ENCODE results near the gene NOXA1. TPM values are rescaled to one million over a fixed set of nuclear protein-coding genes. Genes with fewer than 3 reads are reported as not detected.

The NOXA1 gene
- total RNA-seq, 6 experiments from 2014 or later, result 4.7 to 8.0 (median 5.7) TPM

DNA sequence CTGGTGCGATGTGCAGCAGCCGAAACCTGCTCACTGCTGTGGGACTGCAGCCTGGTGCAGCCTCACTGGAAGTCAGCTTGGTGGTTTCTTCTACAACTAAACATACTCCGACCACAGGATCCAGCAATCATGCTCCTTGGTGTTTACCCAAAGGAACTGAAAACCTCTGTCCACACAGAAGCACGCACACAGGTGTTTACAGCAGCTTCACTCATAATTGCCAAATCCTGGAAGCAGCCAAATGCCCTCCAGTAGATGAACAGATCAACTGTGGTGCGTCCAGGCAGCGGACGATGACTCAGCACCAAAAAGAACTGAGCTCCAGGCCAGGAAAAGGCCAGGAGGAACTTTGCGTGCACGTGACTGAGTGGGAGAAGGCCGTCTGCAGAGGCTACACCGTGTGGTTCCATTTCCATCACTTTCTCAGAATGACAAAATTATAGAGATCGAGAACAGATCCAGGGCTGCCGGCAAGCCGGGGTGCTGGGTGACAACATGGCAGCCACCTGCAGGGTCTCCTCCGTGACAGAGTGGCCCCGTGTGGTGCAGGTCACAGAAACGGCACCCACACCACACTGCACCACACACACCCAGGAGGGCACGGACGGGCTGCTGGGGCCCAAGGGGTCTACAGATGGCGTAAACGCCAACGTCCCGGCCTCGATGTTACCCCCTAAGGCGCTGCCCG is 59.0 kb downstream of the NOXA1 start:
- WGBS (ENCODE audit: insufficient coverage, low coverage, low lambda C conversion rate, missing lambda C conversion rate), result 36% methylated on average over 15 of the region's 26 CpGs

More for the DNA sequence above, 59.0 kb downstream of the NOXA1 start:
- intact Hi-C loops (cut with DNase I), result no loop called here
- TF ChIP-seq, protein P1, sequence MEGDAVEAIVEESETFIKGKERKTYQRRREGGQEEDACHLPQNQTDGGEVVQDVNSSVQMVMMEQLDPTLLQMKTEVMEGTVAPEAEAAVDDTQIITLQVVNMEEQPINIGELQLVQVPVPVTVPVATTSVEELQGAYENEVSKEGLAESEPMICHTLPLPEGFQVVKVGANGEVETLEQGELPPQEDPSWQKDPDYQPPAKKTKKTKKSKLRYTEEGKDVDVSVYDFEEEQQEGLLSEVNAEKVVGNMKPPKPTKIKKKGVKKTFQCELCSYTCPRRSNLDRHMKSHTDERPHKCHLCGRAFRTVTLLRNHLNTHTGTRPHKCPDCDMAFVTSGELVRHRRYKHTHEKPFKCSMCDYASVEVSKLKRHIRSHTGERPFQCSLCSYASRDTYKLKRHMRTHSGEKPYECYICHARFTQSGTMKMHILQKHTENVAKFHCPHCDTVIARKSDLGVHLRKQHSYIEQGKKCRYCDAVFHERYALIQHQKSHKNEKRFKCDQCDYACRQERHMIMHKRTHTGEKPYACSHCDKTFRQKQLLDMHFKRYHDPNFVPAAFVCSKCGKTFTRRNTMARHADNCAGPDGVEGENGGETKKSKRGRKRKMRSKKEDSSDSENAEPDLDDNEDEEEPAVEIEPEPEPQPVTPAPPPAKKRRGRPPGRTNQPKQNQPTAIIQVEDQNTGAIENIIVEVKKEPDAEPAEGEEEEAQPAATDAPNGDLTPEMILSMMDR (IDR thresholded peaks at IDR 0.05), result no peak
- TF ChIP-seq POLR2A (IDR thresholded peaks at IDR 0.05), result no peak
- peak; percentile 81 to 91 (median 89) for DNase-seq
- Histone ChIP-seq H3K36me3 (no peaks in the 10 kb centered on the region), H3K27me3 (no peaks in the 10 kb centered on the region), H3K27ac (peak overlapping the region; percentile 38 to 90 (median 75)), H3K4me3 (no peak overlapping the region), H3K9me3 (no peaks in the 10 kb centered on the region), H3K4me1 (peaks cover 0 to 12% (median 6%) of the 10 kb centered on the region in 4 donors)
- peak; percentile 83 to 94 (median 90) for ATAC-seq

Small RNA genes lying within 50 kb of the gene (microRNA-seq; reads per million reads assigned to microRNA genes)
- gene MIR7114, result 0.64 to 1.2 reads per million in 2 donors

Other genes starting within 250 kb of the NOXA1 start
- 10 to 100 TPM; 16.1 to 36.5 (median 27.9) TPM for gene ANAPC2, start 234.8 kb upstream of the NOXA1 start, total RNA-seq
- gene SSNA1, start 234.7 kb upstream of the NOXA1 start, total RNA-seq, result 10 to 100 TPM; 21.5 to 53.3 (median 25.5) TPM
- gene TPRN, start 222.7 kb upstream of the NOXA1 start, total RNA-seq, result 10 to 100 TPM; 12.1 to 28.9 (median 18.1) TPM
- gene TMEM203, start 217.7 kb upstream of the NOXA1 start, total RNA-seq, result 10 to 100 TPM; 17.7 to 28.0 (median 23.9) TPM
- gene NDOR1, start 217.7 kb upstream of the NOXA1 start, total RNA-seq, result 1 to 10 TPM; 4.7 to 9.6 (median 7.4) TPM
- gene RNF208, start 201.2 kb upstream of the NOXA1 start, total RNA-seq, result 10 to 100 TPM in 1 of 6 experiments, 1 to 10 TPM in 5; 3.5 to 12.2 (median 4.5) TPM
- 1 to 10 TPM in 1 of 6 experiments, under 1 TPM in 4, not detected in 1; 0.20 to 1.2 (median 0.31) TPM for gene CYSRT1, start 198.2 kb upstream of the NOXA1 start, total RNA-seq
- gene RNF224, start 195.9 kb upstream of the NOXA1 start, total RNA-seq, result not detected
- gene SLC34A3, start 192.5 kb upstream of the NOXA1 start, total RNA-seq, result not detected
- gene TUBB4B, start 182.1 kb upstream of the NOXA1 start, total RNA-seq, result 100 to 1,000 TPM in 5 of 6 experiments, 10 to 100 TPM in 1; 88.4 to 274 (median 124) TPM
- not detected for gene STPG3, start 172.1 kb upstream of the NOXA1 start, total RNA-seq
- 10 to 100 TPM; 15.6 to 21.6 (median 20.1) TPM for gene NELFB, start 168.1 kb upstream of the NOXA1 start, total RNA-seq
- 1 to 10 TPM; 2.2 to 4.9 (median 3.7) TPM for gene TOR4A, start 145.7 kb upstream of the NOXA1 start, total RNA-seq
- 1 to 10 TPM in 3 of 6 experiments, under 1 TPM in 3; 0.57 to 2.3 (median 0.98) TPM for gene NRARP, start 121.1 kb upstream of the NOXA1 start, total RNA-seq
- gene EXD3, start 231 bp upstream of the NOXA1 start, total RNA-seq, result 10 to 100 TPM in 3 of 6 experiments, 1 to 10 TPM in 3; 3.3 to 14.4 (median 10.6) TPM
- gene ENTPD8, start 18.0 kb downstream of the NOXA1 start, total RNA-seq, result 10 to 100 TPM in 2 of 6 experiments, 1 to 10 TPM in 4; 3.3 to 11.5 (median 7.5) TPM
- gene NSMF, start 35.9 kb downstream of the NOXA1 start, total RNA-seq, result 10 to 100 TPM; 15.6 to 55.4 (median 20.1) TPM
- 10 to 100 TPM in 2 of 6 experiments, 1 to 10 TPM in 4; 3.9 to 15.6 (median 7.4) TPM for gene PNPLA7, start 127.0 kb downstream of the NOXA1 start, total RNA-seq
- 10 to 100 TPM; 43.4 to 97.8 (median 74.0) TPM for gene MRPL41, start 128.5 kb downstream of the NOXA1 start, total RNA-seq
- 10 to 100 TPM in 5 of 6 experiments, 1 to 10 TPM in 1; 9.2 to 17.8 (median 11.8) TPM for gene DPH7, start 155.5 kb downstream of the NOXA1 start, total RNA-seq
- 10 to 100 TPM in 2 of 6 experiments, 1 to 10 TPM in 4; 8.4 to 11.7 (median 9.0) TPM for gene ZMYND19, start 167.1 kb downstream of the NOXA1 start, total RNA-seq
- gene ARRDC1, start 182.3 kb downstream of the NOXA1 start, total RNA-seq, result 10 to 100 TPM; 19.1 to 45.0 (median 25.2) TPM
- gene EHMT1, start 195.6 kb downstream of the NOXA1 start, total RNA-seq, result 10 to 100 TPM; 26.8 to 51.9 (median 36.7) TPM

Measured in right lobe of liver (tissue), 6 donors.